HepG2 (cell line): ENCODE data around the gene TKTL2. TPM values are rescaled to one million over a fixed set of nuclear protein-coding genes. Genes with fewer than 3 reads are reported as not detected.

Experiments used
- ATRX ChIP-seq: sonication (generic); formaldehyde crosslinking; IDR thresholded peaks from 2 replicates; pipeline ENCODE4 v1.4.0; 2020; ENCODE audit warnings: missing genetic modification reagents, borderline replicate concordance
- ELK4 ChIP-seq: sonication (generic); formaldehyde crosslinking; IDR thresholded peaks from 2 replicates; pipeline ENCODE4 v1.9.0; 2021; ENCODE audit warnings: missing genetic modification reagents, borderline replicate concordance
- NR1H2 ChIP-seq: sonication (generic); formaldehyde crosslinking; IDR thresholded peaks from 2 replicates; pipeline ENCODE4 v1.8.1; 2022; ENCODE audit warnings: low read depth, missing genetic modification reagents, borderline replicate concordance
- SALL2 ChIP-seq: sonication (generic); formaldehyde crosslinking; IDR thresholded peaks from 2 replicates; pipeline ENCODE4 v1.8.1; 2023; ENCODE audit warnings: mild to moderate bottlenecking, missing genetic modification reagents, inconsistent platforms
- SIN3B ChIP-seq: fragments of 150-350 bp; IDR thresholded peaks from 2 replicates; pipeline ENCODE4 v1.6.1; 2014; ENCODE audit warnings: low read length
- SIX1 ChIP-seq: sonication (generic); formaldehyde crosslinking; IDR thresholded peaks from 2 replicates; pipeline ENCODE4 v1.4.0; 2020; ENCODE audit warnings: missing genetic modification reagents, borderline replicate concordance
- SMAD1 ChIP-seq: sonication (generic); formaldehyde crosslinking; IDR thresholded peaks from 2 replicates; pipeline ENCODE4 v1.4.0; 2020; ENCODE audit warnings: missing genetic modification reagents, low read depth, mild to moderate bottlenecking, borderline replicate concordance
- SMAD3 ChIP-seq: sonication (generic); formaldehyde crosslinking; IDR thresholded peaks from 2 replicates; pipeline ENCODE4 v1.4.0; 2020; ENCODE audit warnings: missing genetic modification reagents
- SRY ChIP-seq: sonication (generic); formaldehyde crosslinking; IDR thresholded peaks from 2 replicates; pipeline ENCODE4 v1.8.0; 2022; ENCODE audit warnings: mild to moderate bottlenecking, missing genetic modification reagents
- STAG1 ChIP-seq: sonication (generic); formaldehyde crosslinking; IDR thresholded peaks from 2 replicates; pipeline ENCODE4 v1.4.0; 2020; ENCODE audit warnings: missing genetic modification reagents
- TFAP4 ChIP-seq: sonication (generic); IDR thresholded peaks from 2 replicates; pipeline ENCODE4 v1.6.1; 2016; ENCODE audit warnings: low read depth, borderline replicate concordance
- TRIM24 ChIP-seq: sonication (generic); formaldehyde crosslinking; IDR thresholded peaks from 2 replicates; pipeline ENCODE4 v1.8.0; 2022; ENCODE audit warnings: mild to moderate bottlenecking, missing genetic modification reagents
- ZFP62 ChIP-seq: sonication (generic); formaldehyde crosslinking; IDR thresholded peaks from 2 replicates; pipeline ENCODE4 v1.4.0; 2020; ENCODE audit warnings: missing genetic modification reagents
- ZNF17 ChIP-seq: sonication (generic); formaldehyde crosslinking; IDR thresholded peaks from 2 replicates; pipeline ENCODE4 v1.5.0; 2020; ENCODE audit warnings: mild to moderate bottlenecking, missing genetic modification reagents
- ZNF264 ChIP-seq: sonication (generic); formaldehyde crosslinking; IDR thresholded peaks from 2 replicates; pipeline ENCODE4 v1.4.0; 2020; ENCODE audit warnings: missing genetic modification reagents
- ZNF574 ChIP-seq: sonication (generic); formaldehyde crosslinking; IDR thresholded peaks from 2 replicates; pipeline ENCODE4 v1.4.0; 2020; ENCODE audit warnings: missing genetic modification reagents
- ZNF609 ChIP-seq: sonication (generic); formaldehyde crosslinking; IDR thresholded peaks from 2 replicates; pipeline ENCODE4 v1.4.0; 2020; ENCODE audit warnings: mild to moderate bottlenecking, missing genetic modification reagents, borderline replicate concordance
- ZNF747 ChIP-seq: sonication (generic); formaldehyde crosslinking; IDR thresholded peaks from 2 replicates; pipeline ENCODE4 v1.8.1; 2023; ENCODE audit warnings: missing genetic modification reagents, mild to moderate bottlenecking, borderline replicate concordance
- ZNF782 ChIP-seq: sonication (generic); formaldehyde crosslinking; IDR thresholded peaks from 2 replicates; pipeline ENCODE4 v1.4.0; 2020; ENCODE audit warnings: missing genetic modification reagents, mild to moderate bottlenecking, borderline replicate concordance
- polyA plus RNA-seq, 8 experiments: library from polyadenylated mRNA; depleted of rRNA in 3 of 8; stranded (reverse) in 7 of 8; unstranded in 1 of 8; fragments of >200 nt; fragmentation: Illumina TruSeq in 4 of 8; extraction: Trizol in 4 of 8; gene quantifications; 2 replicates each; pipeline versions ENCODE4 v1.2.1 to v1.2.3, GENCODE V29; 2011 to 2016; ENCODE audit warnings: low read depth in 4 of 8, missing spikeins in 1 of 8, mixed read lengths in 1 of 8; ENCODE audit not compliant: insufficient read depth in 1 of 8
- total RNA-seq, 5 experiments: library from RNA; depleted of rRNA; stranded (reverse); fragments of >200 nt; fragmentation: Illumina TruSeq; extraction: Trizol; gene quantifications; 2 replicates each; pipeline ENCODE4 v1.2.3, GENCODE V29; 2016; ENCODE audit warnings: low read depth in 1 of 5

Gene TKTL2
- total and polyA plus RNA-seq, 2 of the 13 experiments (the other 11 are each of a cell fraction or from before 2014, with no cell fraction given): not detected

- peak; percentile 47; the same call in 1 of the 2 replicates for TF ChIP-seq SIX1 (CRISPR knock-in tag)
- no peak for TF ChIP-seq ATRX (CRISPR knock-in tag)
- peak; percentile 87; the same call in 1 of the 2 replicates for TF ChIP-seq SMAD1
- TF ChIP-seq ZNF782 (CRISPR knock-in tag): peak; percentile 91; the same call in 1 of the 2 replicates
- TF ChIP-seq TFAP4: peak; percentile 42; the same call in 1 of the 2 replicates
- TF ChIP-seq SRY (CRISPR knock-in tag): peak; percentile 80; the same call in 1 of the 2 replicates
- TF ChIP-seq SIN3B: peak; percentile 57; the same call in 1 of the 2 replicates
- TF ChIP-seq TRIM24: no peak
- TF ChIP-seq ZNF747 (CRISPR knock-in tag): peak; percentile 96
- no peak for TF ChIP-seq ZFP62 (CRISPR knock-in tag)
- no peak; the same call in 1 of the 2 replicates for TF ChIP-seq ELK4 (CRISPR knock-in tag)
- no peak for TF ChIP-seq STAG1
- no peak for TF ChIP-seq NR1H2
- peak; percentile 82; the same call in 1 of the 2 replicates for TF ChIP-seq ZNF264 (CRISPR knock-in tag)
- peak; percentile 96 for TF ChIP-seq SMAD3 (CRISPR knock-in tag)
- peak; percentile 90 for TF ChIP-seq SALL2 (CRISPR knock-in tag)
- 0 out of 2 replicates have a peak, but pooled peaks have one; percentile 13 for TF ChIP-seq ZNF17
- TF ChIP-seq ZNF609: peak; percentile 81
- TF ChIP-seq ZNF574 (CRISPR knock-in tag): peak; percentile 96
Observed at GRCh38 chr4:163494360-163495241, 21.0 kb upstream of the TKTL2 start, which contains the start of gene TMA16 (continued).
